ENCODE results near the gene COX7B2. TPM values are rescaled to one million over a fixed set of nuclear protein-coding genes. Genes with fewer than 3 reads are reported as not detected.

Gene COX7B2
- total and polyA plus RNA-seq, 9 of the 15 experiments (the other 6 are each of a cell fraction or from before 2014, with no cell fraction given), result 0.33 to 3.5 (median 0.67) TPM; not detected in 3

- WGBS (ENCODE audit: insufficient coverage, low coverage, missing lambda C conversion rate), result 1% methylated on average over 6 of the region's 6 CpGs
- no peak overlapping the region for H3K27ac ChIP-seq (ENCODE audit: extremely low read depth, low read depth, low read length)
- DNase-seq (ENCODE audit: extremely low read depth in 1 of 4, low spot score in 3 of 4) (no peak), ATAC-seq (no peak), FAIRE-seq (no peak)
- no peaks in the 10 kb centered on the region for H3K36me3 ChIP-seq (ENCODE audit: control insufficient read depth, insufficient read depth, low read length)
- TF ChIP-seq SIX5 (IDR thresholded peaks at IDR 0.05; ENCODE audit: borderline replicate concordance in 1 of 2, insufficient read depth in 1 of 2, low read depth in 1 of 2, low read length in 2 of 2), result no peak
- H4K20me1 ChIP-seq (replicated peaks; ENCODE audit: control insufficient read depth, insufficient read depth, low read length), result no peaks in the 10 kb centered on the region
- H3K9me3 ChIP-seq (replicated peaks; ENCODE audit: control insufficient read depth, insufficient read depth, low read depth, low read length), result no peaks in the 10 kb centered on the region
- H3K9me1 ChIP-seq (ENCODE audit: control insufficient read depth, insufficient read depth, low read length), result no peaks in the 10 kb centered on the region
- intact Hi-C loops (cut with micrococcal nuclease) (no loop called here), in situ Hi-C loops (cut with MboI) (no loop called here)
- H3K4me3 ChIP-seq, result no peak overlapping the region
- no peak overlapping the region for H3K9ac ChIP-seq (ENCODE audit: insufficient read depth in 1 of 2, low read depth in 2 of 2, low read length in 2 of 2)
- ChIA-PET POLR2A (no interaction called here), CTCF (ENCODE audit: low intra/inter-chr PET ratio) (no interaction called here)
- H3K27me3 ChIP-seq (ENCODE audit: control insufficient read depth in 2 of 2, insufficient read depth in 2 of 2, low read length in 2 of 2), result no peaks in the 10 kb centered on the region
- no TSS peak for BruUV-seq (replicated peaks)
- H2AFZ ChIP-seq (ENCODE audit: low read depth, low read length), result no peak overlapping the region
- H3K79me2 ChIP-seq (ENCODE audit: control insufficient read depth, insufficient read depth, low read length), result no peaks in the 10 kb centered on the region
- no peak overlapping the region for H3K4me2 ChIP-seq (ENCODE audit: insufficient read depth, low read length)
- no peaks in the 10 kb centered on the region for H3K4me1 ChIP-seq (replicated peaks in 1 of 2; ENCODE audit: control insufficient read depth in 2 of 2, insufficient read depth in 2 of 2, low read length in 2 of 2)
Observed at GRCh38 chr4:46946919-46947536, 38.0 kb upstream of the COX7B2 start.

- FAIRE-seq, result no peak
- no peaks in the 10 kb centered on the region for H4K20me1 ChIP-seq (replicated peaks; ENCODE audit: control insufficient read depth, insufficient read depth, low read length)
- intact Hi-C loops (cut with micrococcal nuclease) (no loop called here), in situ Hi-C loops (cut with MboI) (no loop called here)
- no peaks in the 10 kb centered on the region for H3K36me3 ChIP-seq (ENCODE audit: control insufficient read depth, insufficient read depth, low read length)
- H3K4me3 ChIP-seq, result no peak overlapping the region
- no peak overlapping the region for H3K4me2 ChIP-seq (ENCODE audit: insufficient read depth, low read length)
- ChIA-PET CTCF (ENCODE audit: low intra/inter-chr PET ratio) (no interaction called here), POLR2A (no interaction called here)
- TF ChIP-seq ZNF280A (IDR thresholded peaks at IDR 0.05; ENCODE audit: low read depth, partially characterized antibody) (no peak), E2F1 (CRISPR knock-in tag; IDR thresholded peaks at IDR 0.05) (no peak)
- H2AFZ ChIP-seq (ENCODE audit: low read depth, low read length), result no peak overlapping the region
- H3K4me1 ChIP-seq (replicated peaks in 1 of 2; ENCODE audit: control insufficient read depth in 2 of 2, insufficient read depth in 2 of 2, low read length in 2 of 2), result no peaks in the 10 kb centered on the region
- no peaks in the 10 kb centered on the region for H3K27me3 ChIP-seq (ENCODE audit: control insufficient read depth in 2 of 2, insufficient read depth in 2 of 2, low read length in 2 of 2)
- H3K9me1 ChIP-seq (ENCODE audit: control insufficient read depth, insufficient read depth, low read length), result no peaks in the 10 kb centered on the region
- DNase-seq (ENCODE audit: extremely low read depth in 1 of 4, low spot score in 3 of 4), result no peak
- BruUV-seq (replicated peaks), result no TSS peak
- H3K9ac ChIP-seq (ENCODE audit: insufficient read depth in 1 of 2, low read depth in 2 of 2, low read length in 2 of 2), result no peak overlapping the region
- H3K79me2 ChIP-seq (ENCODE audit: control insufficient read depth, insufficient read depth, low read length), result no peaks in the 10 kb centered on the region
- no peak for ATAC-seq
- no peaks in the 10 kb centered on the region for H3K9me3 ChIP-seq (replicated peaks; ENCODE audit: control insufficient read depth, insufficient read depth, low read depth, low read length)
- no peak overlapping the region for H3K27ac ChIP-seq (ENCODE audit: extremely low read depth, low read depth, low read length)
Observed at GRCh38 chr4:46945062-46945461, 36.0 kb upstream of the COX7B2 start.
